H1 (cell line): ENCODE data around the gene GNB1L. TPM values are rescaled to one million over a fixed set of nuclear protein-coding genes. Genes with fewer than 3 reads are reported as not detected.

ENCODE experiments used
- CTCF ChIA-PET: fragments of 300-600 bp; sonication (Branson Sonifier 250); formaldehyde crosslinking; loops from one replicate; lab custom pipeline; 2021; ENCODE audit not compliant: partially characterized antibody; lab: Charles Lee
- POLR2A ChIA-PET: fragments of 300-600 bp; sonication (Branson Sonifier 250); formaldehyde crosslinking; loops from one replicate; lab custom pipeline; 2021; ENCODE audit warnings: inconsistent platforms; ENCODE audit not compliant: partially characterized antibody; lab: Charles Lee
- DNase-seq, 2 experiments: peaks; one replicate each; pipeline versions ENCODE4 v3.0.0 to v3.0.0-alpha.2; 2010 to 2022; ENCODE audit warnings: low spot score in 2 of 2, low read depth in 1 of 2, mixed read lengths in 1 of 2
- FAIRE-seq: peaks from 2 replicates; lab custom pipeline; 2011; peaks lifted over from hg19 to GRCh38; lab: Jason Lieb, UNC
- H2AFZ ChIP-seq: 2 replicates; pipeline ENCODE4 v1.8.1; 2012; ENCODE audit warnings: low read length, inconsistent platforms
- H2AK5ac ChIP-seq: 2 replicates; pipeline ENCODE4 v1.6.1; 2013; ENCODE audit warnings: low read depth, low read length
- H2BK120ac ChIP-seq: replicated peaks from 2 replicates; pipeline ENCODE3; 2013; ENCODE audit warnings: low read depth, low read length, inconsistent platforms
- H2BK12ac ChIP-seq: 2 replicates; pipeline ENCODE4 v1.6.1; 2013; ENCODE audit warnings: low read depth, low read length
- H2BK15ac ChIP-seq: 2 replicates; pipeline ENCODE4 v1.6.1; 2013; ENCODE audit warnings: low read length
- H2BK20ac ChIP-seq: 2 replicates; pipeline ENCODE4 v1.6.1; 2013; ENCODE audit warnings: low read length
- H2BK5ac ChIP-seq: 2 replicates; pipeline ENCODE4 v1.6.1; 2013; ENCODE audit warnings: low read depth, low read length
- H3K14ac ChIP-seq: 2 replicates; pipeline ENCODE4 v1.6.1; 2013; ENCODE audit warnings: inconsistent platforms; ENCODE audit not compliant: insufficient read length
- H3K18ac ChIP-seq: 2 replicates; pipeline ENCODE4 v1.6.1; 2013; ENCODE audit warnings: low read length; ENCODE audit errors: extremely low read depth
- H3K23ac ChIP-seq: 2 replicates; pipeline ENCODE4 v1.6.1; 2013; ENCODE audit warnings: inconsistent platforms; ENCODE audit not compliant: insufficient read length
- H3K23me2 ChIP-seq: 2 replicates; pipeline ENCODE4 v1.6.1; 2013; ENCODE audit warnings: low read depth, low read length
- H3K27ac ChIP-seq: 2 replicates; pipeline ENCODE4 v1.6.1; 2011; ENCODE audit warnings: low read depth, low read length, inconsistent platforms
- H3K27me3 ChIP-seq, 4 experiments: replicated peaks in 1 of 4; 1 replicate in 1 of 4; 2 replicates in 3 of 4; pipeline versions ENCODE4 v1.6.1 to v1.8.1; 2011 to 2013; ENCODE audit warnings: low read length in 3 of 4, mild to moderate bottlenecking in 3 of 4, inconsistent platforms in 2 of 4, mixed read lengths in 2 of 4, moderate library complexity in 1 of 4; ENCODE audit not compliant: control insufficient read depth in 3 of 4, insufficient read depth in 3 of 4; ENCODE audit errors: extremely low read depth in 1 of 4
- H3K36me3 ChIP-seq, 4 experiments: 2 replicates each; pipeline versions ENCODE4 v1.6.1 to v1.8.1; 2011 to 2013; ENCODE audit warnings: mild to moderate bottlenecking in 4 of 4, low read length in 3 of 4, moderate library complexity in 2 of 4, control low read depth in 1 of 4, inconsistent platforms in 1 of 4; ENCODE audit not compliant: insufficient read depth in 4 of 4, control insufficient read depth in 2 of 4
- H3K4ac ChIP-seq: replicated peaks from 2 replicates; pipeline ENCODE3; 2013; ENCODE audit warnings: low read length, low read depth, mixed read lengths, inconsistent platforms; ENCODE audit not compliant: insufficient read length
- H3K4me1 ChIP-seq, 4 experiments: replicated peaks in 1 of 4; 1 replicate in 1 of 4; 2 replicates in 3 of 4; pipeline versions ENCODE4 v1.6.1 to v1.8.1; 2011 to 2013; ENCODE audit warnings: low read length in 3 of 4, inconsistent platforms in 2 of 4, mixed read lengths in 1 of 4; ENCODE audit not compliant: insufficient read depth in 4 of 4, control insufficient read depth in 3 of 4
- H3K4me2 ChIP-seq, 2 experiments: 2 replicates each; pipeline versions ENCODE4 v1.6.1 to v1.8.1; 2011 to 2013; ENCODE audit warnings: low read depth in 2 of 2, low read length in 2 of 2, control low read depth in 1 of 2, inconsistent platforms in 1 of 2, mild to moderate bottlenecking in 1 of 2; ENCODE audit not compliant: insufficient read depth in 1 of 2
- H3K4me3 ChIP-seq, 4 experiments: fragments of 200-600, 300-600 bp in 1 of 4; sonication (generic), shearing (Covaris generic), sonication (Bioruptor Twin) in 1 of 4; 2 replicates each; pipeline versions ENCODE4 v1.5.1 to v1.8.1; 2011 to 2016; ENCODE audit warnings: low read length in 4 of 4, low read depth in 3 of 4, control low read depth in 2 of 4, inconsistent platforms in 2 of 4, mild to moderate bottlenecking in 2 of 4, mixed read lengths in 1 of 4, moderate library complexity in 1 of 4; ENCODE audit not compliant: insufficient read depth in 2 of 4; ENCODE audit errors: extremely low read depth in 1 of 4
- H3K56ac ChIP-seq: replicated peaks from 2 replicates; pipeline ENCODE3; 2013; ENCODE audit warnings: low read depth, mild to moderate bottlenecking, mixed read lengths, low read length, inconsistent platforms; ENCODE audit not compliant: insufficient read length
- H3K79me1 ChIP-seq: 2 replicates; pipeline ENCODE4 v1.6.1; 2013; ENCODE audit warnings: low read depth, low read length, control low read depth
- H3K79me2 ChIP-seq, 2 experiments: 2 replicates each; pipeline versions ENCODE4 v1.6.1 to v1.8.1; 2012 to 2013; ENCODE audit warnings: low read length in 2 of 2, mild to moderate bottlenecking in 2 of 2, inconsistent platforms in 1 of 2; ENCODE audit not compliant: insufficient read depth in 2 of 2, control insufficient read depth in 1 of 2
- H3K9ac ChIP-seq, 4 experiments: replicated peaks in 1 of 4; 1 replicate in 1 of 4; 2 replicates in 3 of 4; pipeline versions ENCODE4 v1.6.1 to v1.8.1; 2011 to 2013; ENCODE audit warnings: low read depth in 3 of 4, low read length in 3 of 4, control low read depth in 2 of 4, mild to moderate bottlenecking in 2 of 4, moderate library complexity in 2 of 4, inconsistent platforms in 1 of 4; ENCODE audit errors: extremely low read depth in 1 of 4
- H3K9me3 ChIP-seq, 2 experiments: 2 replicates each; pipeline versions ENCODE4 v1.6.1 to v1.8.1; 2012 to 2013; ENCODE audit warnings: mild to moderate bottlenecking in 2 of 2, moderate library complexity in 2 of 2, control low read depth in 1 of 2, inconsistent platforms in 1 of 2, low read depth in 1 of 2, low read length in 1 of 2, mixed read lengths in 1 of 2; ENCODE audit not compliant: insufficient read depth in 2 of 2
- H4K20me1 ChIP-seq, 2 experiments: replicated peaks in 1 of 2; 2 replicates each; pipeline versions ENCODE3 to v1.8.1; 2011 to 2013; ENCODE audit warnings: inconsistent platforms in 2 of 2, low read length in 2 of 2, mild to moderate bottlenecking in 1 of 2; ENCODE audit not compliant: insufficient read depth in 2 of 2, control insufficient read depth in 1 of 2
- H4K5ac ChIP-seq: 2 replicates; pipeline ENCODE4 v1.6.1; 2013; ENCODE audit warnings: low read length, low read depth, mixed read lengths, inconsistent platforms; ENCODE audit not compliant: insufficient read length
- H4K8ac ChIP-seq: 2 replicates; pipeline ENCODE4 v1.8.0; 2013; ENCODE audit warnings: mild to moderate bottlenecking, moderate library complexity, low read length, inconsistent platforms; ENCODE audit not compliant: insufficient read depth; ENCODE audit errors: extremely low read depth
- H4K91ac ChIP-seq: replicated peaks from 2 replicates; pipeline ENCODE3; 2013; ENCODE audit warnings: low read length, mixed read lengths, inconsistent platforms; ENCODE audit not compliant: insufficient read length
- CHD2 ChIP-seq: IDR thresholded peaks from 2 replicates; pipeline ENCODE4 v1.6.1; 2012; ENCODE audit warnings: low read length, improper control_type of control experiment
- FOSL1 ChIP-seq: IDR thresholded peaks from 2 replicates; pipeline ENCODE4 v1.6.1; 2011; ENCODE audit warnings: mild to moderate bottlenecking, low read depth, low read length, moderate library complexity; ENCODE audit not compliant: insufficient read depth
- GABPA ChIP-seq: IDR thresholded peaks from 2 replicates; pipeline ENCODE4 v1.6.1; 2011; ENCODE audit warnings: mild to moderate bottlenecking, low read length, moderate library complexity, borderline replicate concordance; ENCODE audit not compliant: insufficient read depth
- JUND ChIP-seq: IDR thresholded peaks from 2 replicates; pipeline ENCODE4 v1.6.1; 2011; ENCODE audit warnings: mild to moderate bottlenecking, improper control_type of control experiment, low read length
- KDM1A ChIP-seq: fragments of 200-600, 300-600 bp; sonication (generic); IDR thresholded peaks from 2 replicates; pipeline ENCODE4 v1.7.1; 2016; ENCODE audit warnings: mild to moderate bottlenecking, low read length, borderline replicate concordance
- NANOG ChIP-seq: IDR thresholded peaks from 2 replicates; pipeline ENCODE4 v1.6.1; 2011; ENCODE audit warnings: low read length, low read depth, mild to moderate bottlenecking, inconsistent platforms; ENCODE audit not compliant: insufficient read depth, poor library complexity, severe bottlenecking
- RBBP5 ChIP-seq: IDR thresholded peaks from 2 replicates; pipeline ENCODE4 v1.7.1; 2012; ENCODE audit warnings: low read depth, mild to moderate bottlenecking, inconsistent platforms, low read length, moderate library complexity, borderline replicate concordance
- SRF ChIP-seq: IDR thresholded peaks from 2 replicates; pipeline ENCODE4 v1.6.1; 2011; ENCODE audit warnings: mild to moderate bottlenecking, low read depth, low read length, moderate library complexity
- TAF1 ChIP-seq: IDR thresholded peaks from 2 replicates; pipeline ENCODE4 v1.6.1; 2011; ENCODE audit warnings: mild to moderate bottlenecking, low read depth, low read length
- WGBS, 2 experiments: shearing (Covaris generic) in 1 of 2; methylation state at CpG; one replicate each; pipeline versions ENCODE4 v1.1.6 to v1.1.7; 2013 to 2015; ENCODE audit warnings: low lambda C conversion rate in 2 of 2, mixed read lengths in 2 of 2, inconsistent platforms in 1 of 2, low coverage in 1 of 2, missing lambda C conversion rate in 1 of 2; ENCODE audit not compliant: insufficient replicate concordance in 2 of 2, insufficient coverage in 1 of 2, insufficient read length in 1 of 2; ENCODE audit errors: extremely low coverage in 1 of 2, missing lambda C conversion rate in 1 of 2; 5-methylcytosine and 5-hydroxymethylcytosine counted together
- polyA plus RNA-seq, 7 experiments: library from polyadenylated mRNA; depleted of rRNA in 3 of 7; stranded (reverse) in 5 of 7; unstranded in 2 of 7; fragments of >200 nt in 5 of 7; fragments of 200-250 nt in 2 of 7; gene quantifications; 1 replicate in 5 of 7; 2 replicates in 1 of 7; 4 replicates in 1 of 7; pipeline versions ENCODE4 v1.2.1 to v1.2.3, GENCODE V29; 2011 to 2013; ENCODE audit warnings: missing spikeins in 2 of 7, mixed read lengths in 2 of 7
- total RNA-seq: library from RNA; stranded (reverse); fragmentation: NEBNext Ultra II Directional; extraction: Animal tissue kit (Norgen Biotek cat#: 25700); gene quantifications from 2 replicates; pipeline ENCODE4 v1.2.1, GENCODE V29; 2021
- TF ChIP-seq, protein P1 (sequence below), 3 experiments: IDR thresholded peaks; 1 replicate in 2 of 3; 2 replicates in 1 of 3; pipeline versions ENCODE4 v1.5.1 to v1.6.1; 2011; ENCODE audit warnings: low read length in 3 of 3, mild to moderate bottlenecking in 3 of 3, inconsistent platforms in 2 of 3, low read depth in 1 of 3, moderate library complexity in 1 of 3; ENCODE audit not compliant: insufficient read depth in 1 of 3; ENCODE audit errors: control extremely low read depth in 1 of 3

The GNB1L gene
- total and polyA plus RNA-seq, 2 of the 8 experiments (the other 6 are each of a cell fraction or from before 2014, with no cell fraction given), result 14.0 to 15.6 TPM

DNA sequence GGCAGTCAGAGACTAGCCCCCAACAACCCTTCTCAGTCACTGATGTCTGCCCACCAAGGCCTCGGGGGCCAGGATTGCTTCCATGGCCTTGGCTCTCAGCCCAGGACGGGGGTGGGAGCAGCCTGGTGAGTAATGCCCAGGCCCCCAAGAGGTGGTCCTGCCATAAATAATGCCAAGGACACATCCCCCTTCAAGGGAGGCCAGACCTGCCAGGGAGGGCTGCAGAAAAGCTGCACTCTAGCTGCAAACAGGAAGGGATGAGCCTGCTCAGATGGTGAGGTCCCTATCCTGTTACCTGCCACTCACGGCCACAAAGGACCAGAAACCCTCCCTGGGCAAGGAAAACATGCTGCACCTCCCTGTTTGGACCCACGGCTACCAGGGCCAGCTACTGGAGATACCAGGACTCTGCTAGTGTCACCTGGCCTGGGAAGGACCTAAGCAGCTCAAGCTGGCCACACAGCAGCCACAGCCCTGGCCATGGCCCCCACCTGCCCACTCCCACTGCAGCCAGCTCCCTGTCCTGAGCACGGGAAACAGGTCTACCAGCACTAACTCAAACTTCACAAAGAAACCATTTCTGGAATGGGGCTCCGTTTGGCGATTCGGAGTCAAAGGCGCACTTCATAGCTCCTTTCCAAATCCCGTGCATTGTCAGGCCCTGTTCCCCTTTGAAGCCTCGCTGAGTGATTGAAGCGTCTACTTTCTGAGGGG lies 12.1 kb downstream of the GNB1L start:
- H4K8ac ChIP-seq, result no peak overlapping the region
- H3K9ac ChIP-seq, result no peak overlapping the region
- H3K27ac ChIP-seq, result no peak overlapping the region
- H2BK20ac ChIP-seq, result no peak overlapping the region
- no peak overlapping the region for H3K4ac ChIP-seq
- DNase-seq, result no peak
- FAIRE-seq, result no peak
- no peak overlapping the region for H2AFZ ChIP-seq
- no peaks in the 10 kb centered on the region for H3K23me2 ChIP-seq
- no peaks in the 10 kb centered on the region; a peak in 1 of 4 replicates for H3K79me2 ChIP-seq
- no peaks in the 10 kb centered on the region; the same call in 1 of the 2 replicates for H3K79me1 ChIP-seq
- peaks cover 0 to 3% (median 0%) of the 10 kb centered on the region in 4 experiments; a peak in 4 of 7 replicates for H3K4me1 ChIP-seq
- no peak overlapping the region for H3K56ac ChIP-seq
- no peaks in the 10 kb centered on the region for H3K9me3 ChIP-seq
- H3K18ac ChIP-seq, result no peak overlapping the region
- H3K23ac ChIP-seq, result no peak overlapping the region
- no peak overlapping the region for H2BK120ac ChIP-seq
- H2BK5ac ChIP-seq, result no peak overlapping the region
- no peak overlapping the region for H2BK12ac ChIP-seq
- no peak overlapping the region for H4K91ac ChIP-seq
- H3K27me3 ChIP-seq, result no peaks in the 10 kb centered on the region
- ChIA-PET POLR2A (interaction anchor here (0.8 to 2.2 kb wide), 4 partner anchors 9 to 47 kb away, joined by 3 to 6 read pairs (median 3); no protein-coding TSS in a partner anchor), CTCF (interaction anchor here (0.6 to 2.0 kb wide), 10 partner anchors 8 to 105 kb away, joined by 3 to 6 read pairs (median 4); partner anchors contain the start of genes GNB1L and RTL10)
- H4K5ac ChIP-seq, result no peak overlapping the region
- no peak overlapping the region for H3K14ac ChIP-seq
- H3K36me3 ChIP-seq, result no peaks in the 10 kb centered on the region
- no peak overlapping the region for H3K4me2 ChIP-seq
- peaks cover 10 to 28% of the 10 kb centered on the region in 2 experiments for H4K20me1 ChIP-seq
- H2BK15ac ChIP-seq, result no peak overlapping the region
- WGBS, 2 experiments, result 84% methylated on average over 11 of the region's 12 CpGs; no CpG with 5 or more reads in 1 of the 2 experiments
- H2AK5ac ChIP-seq, result no peak overlapping the region
- H3K4me3 ChIP-seq, result no peak overlapping the region
- no peak for TF ChIP-seq TAF1
- TF ChIP-seq SRF, result no peak
- no peak for TF ChIP-seq NANOG
- TF ChIP-seq FOSL1, result no peak
- TF ChIP-seq JUND, result no peak
- TF ChIP-seq GABPA, result no peak
- no peak for TF ChIP-seq RBBP5
- TF ChIP-seq CHD2, result no peak
- TF ChIP-seq, protein P1, sequence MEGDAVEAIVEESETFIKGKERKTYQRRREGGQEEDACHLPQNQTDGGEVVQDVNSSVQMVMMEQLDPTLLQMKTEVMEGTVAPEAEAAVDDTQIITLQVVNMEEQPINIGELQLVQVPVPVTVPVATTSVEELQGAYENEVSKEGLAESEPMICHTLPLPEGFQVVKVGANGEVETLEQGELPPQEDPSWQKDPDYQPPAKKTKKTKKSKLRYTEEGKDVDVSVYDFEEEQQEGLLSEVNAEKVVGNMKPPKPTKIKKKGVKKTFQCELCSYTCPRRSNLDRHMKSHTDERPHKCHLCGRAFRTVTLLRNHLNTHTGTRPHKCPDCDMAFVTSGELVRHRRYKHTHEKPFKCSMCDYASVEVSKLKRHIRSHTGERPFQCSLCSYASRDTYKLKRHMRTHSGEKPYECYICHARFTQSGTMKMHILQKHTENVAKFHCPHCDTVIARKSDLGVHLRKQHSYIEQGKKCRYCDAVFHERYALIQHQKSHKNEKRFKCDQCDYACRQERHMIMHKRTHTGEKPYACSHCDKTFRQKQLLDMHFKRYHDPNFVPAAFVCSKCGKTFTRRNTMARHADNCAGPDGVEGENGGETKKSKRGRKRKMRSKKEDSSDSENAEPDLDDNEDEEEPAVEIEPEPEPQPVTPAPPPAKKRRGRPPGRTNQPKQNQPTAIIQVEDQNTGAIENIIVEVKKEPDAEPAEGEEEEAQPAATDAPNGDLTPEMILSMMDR (IDR thresholded peaks at IDR 0.05; ENCODE audit: control extremely low read depth in 1 of 3, insufficient read depth in 1 of 3, low read depth in 1 of 3, low read length in 3 of 3), result no peak
- TF ChIP-seq KDM1A, result no peak
